HG03097 (cell line): ENCODE results near the gene PLXNC1.

ENCODE experiments used
- ATAC-seq: cut with Tn5 transposase; IDR thresholded peaks from one replicate; pipeline ENCODE4 v1.9.1; 2021; ENCODE audit not compliant: unreplicated experiment, low FRiP score

PLXNC1 gene

GRCh38 chr12:94202245-94203180, 54.1 kb downstream of the PLXNC1 start:
- no peak for ATAC-seq

GRCh38 chr12:94203181-94203546, 54.8 kb downstream of the PLXNC1 start:
- ATAC-seq: no peak

- no peak for ATAC-seq
Measured at GRCh38 chr12:94203796-94204195, 55.4 kb downstream of the PLXNC1 start.

- ATAC-seq: no peak
Measured at GRCh38 chr12:94204499-94205247, 56.3 kb downstream of the PLXNC1 start.

GRCh38 chr12:94205822-94206221, 57.4 kb downstream of the PLXNC1 start:
- no peak for ATAC-seq

GRCh38 chr12:94206886-94207285, 58.5 kb downstream of the PLXNC1 start:
- ATAC-seq: no peak

- ATAC-seq: no peak
Measured at GRCh38 chr12:94207467-94207848, 59.1 kb downstream of the PLXNC1 start.

GRCh38 chr12:94207849-94208621, 59.7 kb downstream of the PLXNC1 start:
- ATAC-seq: peak; percentile 63

- ATAC-seq: peak; percentile 42
Measured at GRCh38 chr12:94208622-94208966, 60.2 kb downstream of the PLXNC1 start.

GRCh38 chr12:94209240-94209639, 60.9 kb downstream of the PLXNC1 start:
- ATAC-seq: no peak

- ATAC-seq: no peak
Measured at GRCh38 chr12:94211021-94211420, 62.6 kb downstream of the PLXNC1 start.

- ATAC-seq: no peak
Measured at GRCh38 chr12:94218233-94218632, 69.9 kb downstream of the PLXNC1 start.

GRCh38 chr12:94219622-94220302, 71.4 kb downstream of the PLXNC1 start:
- no peak for ATAC-seq

- ATAC-seq: no peak
Measured at GRCh38 chr12:94220804-94221203, 72.4 kb downstream of the PLXNC1 start.

- ATAC-seq: no peak
Measured at GRCh38 chr12:94222351-94223084, 74.1 kb downstream of the PLXNC1 start.

GRCh38 chr12:94223842-94224241, 75.5 kb downstream of the PLXNC1 start:
- ATAC-seq: no peak

- no peak for ATAC-seq
Measured at GRCh38 chr12:94225506-94225905, 77.1 kb downstream of the PLXNC1 start.

- ATAC-seq: no peak
Measured at GRCh38 chr12:94225947-94226630, 77.7 kb downstream of the PLXNC1 start.

- no peak for ATAC-seq
Measured at GRCh38 chr12:94227066-94227465, 78.7 kb downstream of the PLXNC1 start.
